ENCODE data around the gene KIF23.
A peak's percentile ranks its signal among the peaks of the same experiment; 100 is the strongest.
"Not testable (repeated sequence)": the region's sequence is repeated elsewhere in the genome, so short reads cannot be mapped to it uniquely, and the experiment has no call there.

KIF23 gene

DNA sequence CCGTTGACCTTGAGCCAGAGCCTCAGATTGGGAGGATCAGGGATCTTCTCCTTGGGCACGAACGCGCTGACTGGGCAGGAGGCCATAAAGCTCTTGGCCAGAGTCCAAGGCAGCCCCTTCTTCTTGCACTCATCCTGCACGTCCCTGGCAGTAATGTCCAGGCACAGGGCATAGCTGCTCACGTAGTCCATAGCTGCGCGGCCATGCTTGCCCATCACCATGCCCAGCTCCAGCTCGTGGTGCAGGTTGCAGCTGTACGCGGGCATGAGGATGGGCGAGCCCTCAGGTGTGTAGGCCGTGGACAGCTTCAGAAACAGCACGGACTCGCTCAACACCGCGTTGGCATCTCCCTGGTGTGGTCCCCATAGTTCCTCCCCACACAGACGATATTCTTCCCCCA is 20.5 kb downstream of the KIF23 start:
- DNase-seq (ENCODE audit: low spot score) = no peak

GRCh38 chr15:69435985-69436384 is 21.8 kb downstream of the KIF23 start:
- no peak for DNase-seq (ENCODE audit: low spot score)

- no peak for DNase-seq (ENCODE audit: low spot score)
Measured at GRCh38 chr15:69436951-69437350, 22.8 kb downstream of the KIF23 start.

GRCh38 chr15:69439623-69440022 is 25.5 kb downstream of the KIF23 start:
- DNase-seq (ENCODE audit: low spot score) = no peak

GRCh38 chr15:69443032-69443611 is 29.0 kb downstream of the KIF23 start:
- DNase-seq (ENCODE audit: low spot score) = no peak

DNA sequence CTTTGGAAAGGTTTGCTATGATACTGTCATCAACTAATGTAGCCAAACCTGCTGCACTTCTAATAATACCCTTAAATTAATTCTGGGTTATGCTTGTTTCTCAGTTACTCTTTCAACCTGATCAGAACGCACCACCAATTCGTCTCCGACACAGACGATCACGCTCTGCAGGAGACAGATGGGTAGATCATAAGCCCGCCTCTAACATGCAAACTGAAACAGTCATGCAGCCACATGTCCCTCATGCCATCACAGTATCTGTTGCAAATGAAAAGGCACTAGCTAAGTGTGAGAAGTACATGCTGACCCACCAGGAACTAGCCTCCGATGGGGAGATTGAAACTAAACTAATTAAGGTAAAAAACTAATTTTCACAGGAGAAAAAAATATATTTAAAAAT is 30.5 kb downstream of the KIF23 start:
- DNase-seq (ENCODE audit: low spot score) = no peak

DNA sequence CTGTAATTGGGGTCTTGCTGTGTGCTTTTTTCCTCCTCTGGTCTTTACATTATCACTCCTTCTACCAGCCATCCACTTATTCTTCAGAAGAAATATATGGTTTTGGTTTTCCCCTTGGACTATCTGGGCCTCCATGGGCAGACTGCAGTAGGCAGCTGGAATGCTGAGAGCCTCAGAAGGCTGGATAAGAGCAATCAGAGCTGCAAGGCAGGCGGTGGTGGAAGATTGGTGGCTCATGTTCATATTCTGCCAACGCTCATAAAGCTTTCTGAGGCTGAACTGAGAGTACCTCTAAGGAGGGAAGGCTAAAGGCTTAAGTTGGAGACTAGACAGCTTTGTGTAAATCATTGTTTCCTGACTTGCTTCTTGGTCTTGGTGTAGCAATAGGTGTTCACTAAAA is 32.8 kb downstream of the KIF23 start:
- no peak for DNase-seq (ENCODE audit: low spot score)

GRCh38 chr15:69450221-69450620 is 36.1 kb downstream of the KIF23 start:
- DNase-seq (ENCODE audit: low spot score) = not testable (repeated sequence)

- no peak for DNase-seq (ENCODE audit: low spot score)
Measured at GRCh38 chr15:69450968-69451695, 37.0 kb downstream of the KIF23 start.

DNA sequence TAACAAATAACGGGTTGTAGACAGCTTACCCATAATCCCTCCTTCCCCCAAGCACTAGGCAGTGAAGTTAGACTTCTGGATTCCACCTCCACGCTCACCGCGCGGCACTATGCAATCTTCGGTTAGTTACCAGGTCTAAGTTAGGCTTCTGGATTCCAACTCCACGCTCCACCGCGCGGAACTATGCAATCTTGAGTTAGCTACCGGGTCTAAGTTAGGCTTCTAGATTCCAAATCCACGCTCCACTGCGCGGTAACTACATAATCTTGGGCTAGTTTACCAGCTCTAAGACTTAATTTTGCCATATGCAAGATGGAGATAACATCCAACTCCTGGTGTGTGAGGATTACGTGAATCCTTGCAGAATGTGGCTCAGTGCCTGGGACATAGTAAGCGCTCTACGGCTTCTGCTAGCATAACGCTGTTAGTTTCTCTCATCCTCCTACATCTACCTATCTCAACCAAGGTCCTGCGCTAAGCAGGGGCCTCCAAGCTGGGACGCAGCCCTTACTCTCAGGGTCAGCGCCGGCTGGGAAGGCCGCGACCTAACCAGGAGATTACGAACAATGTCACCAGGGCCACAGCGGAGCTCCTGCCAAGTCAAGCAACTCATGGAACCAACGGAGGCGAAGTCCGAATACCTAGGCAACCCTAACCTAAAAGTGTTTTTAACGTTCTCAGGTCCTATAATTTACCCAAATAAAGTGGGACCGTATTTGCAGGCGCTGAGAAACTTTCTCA is 38.0 kb downstream of the KIF23 start:
- DNase-seq (ENCODE audit: low spot score) = no peak

DNA sequence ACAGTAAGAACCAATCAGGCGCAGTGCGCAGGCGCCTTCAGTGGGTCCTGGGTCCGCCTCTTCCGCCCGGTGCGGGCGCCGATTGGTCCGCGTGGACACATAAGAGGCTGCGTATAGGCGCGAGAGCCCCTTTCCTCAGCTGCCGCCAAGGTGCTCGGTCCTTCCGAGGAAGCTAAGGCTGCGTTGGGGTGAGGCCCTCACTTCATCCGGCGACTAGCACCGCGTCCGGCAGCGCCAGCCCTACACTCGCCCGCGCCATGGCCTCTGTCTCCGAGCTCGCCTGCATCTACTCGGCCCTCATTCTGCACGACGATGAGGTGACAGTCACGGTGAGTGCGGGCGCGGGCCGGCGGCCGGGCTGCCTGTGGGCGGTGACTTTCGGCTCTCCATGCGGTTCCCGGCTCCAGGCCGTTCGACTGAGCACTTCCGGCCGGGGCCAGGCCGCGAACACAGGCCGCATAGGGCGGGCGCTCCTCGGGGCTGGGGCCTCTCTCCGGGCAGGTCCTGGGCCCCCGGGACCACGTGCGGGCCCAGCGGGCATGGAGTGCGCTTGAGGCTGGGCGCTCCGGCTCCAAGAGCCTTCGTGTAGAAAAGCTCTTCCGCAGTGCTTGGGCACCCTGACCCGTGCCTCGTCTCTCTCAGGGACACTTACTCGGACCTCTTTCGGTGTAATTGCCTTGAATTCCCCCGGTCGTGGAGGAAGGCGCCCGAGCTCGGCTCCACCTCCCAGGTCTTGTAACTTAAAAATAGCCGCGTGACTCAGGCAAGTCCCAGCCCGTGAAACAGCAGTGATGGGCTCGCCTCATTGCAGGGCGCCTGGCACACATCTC is 38.8 kb downstream of the KIF23 start, which contains the start of gene RPLP1:
Gene RPLP1, plus strand, starts transcription at position 127 of the 830 bp plus-strand sequence. Its CDS starts 131 bp downstream, at position 258.
- peak; percentile 90 for DNase-seq (ENCODE audit: low spot score)

GRCh38 chr15:69454953-69455352 is 40.8 kb downstream of the KIF23 start:
- no peak for DNase-seq (ENCODE audit: low spot score)

GRCh38 chr15:69456208-69457166 is 42.3 kb downstream of the KIF23 start:
- DNase-seq (ENCODE audit: low spot score) = no peak

- no peak for DNase-seq (ENCODE audit: low spot score)
Measured at GRCh38 chr15:69457304-69458280, 43.4 kb downstream of the KIF23 start.

- no peak for DNase-seq (ENCODE audit: low spot score)
Measured at GRCh38 chr15:69459066-69459465, 44.9 kb downstream of the KIF23 start.

DNA sequence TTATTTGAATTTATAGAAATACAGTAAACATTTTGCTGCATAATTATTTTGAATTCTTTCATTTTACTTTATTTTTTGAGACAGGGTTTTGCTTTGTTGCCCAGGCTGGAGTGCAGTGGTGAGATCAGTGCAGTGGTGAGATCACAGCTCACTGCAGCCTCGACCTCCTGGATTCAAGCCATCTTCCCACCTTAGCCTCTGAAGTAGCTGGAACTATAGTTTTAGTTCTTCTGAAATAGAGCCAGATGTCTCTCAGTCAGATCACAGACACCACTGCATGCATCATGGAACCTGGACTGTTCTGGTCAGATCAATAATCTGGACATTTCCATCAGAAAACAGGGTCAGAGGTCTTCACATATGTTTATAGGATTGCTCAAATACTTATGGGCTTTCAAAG is 46.3 kb downstream of the KIF23 start:
- no peak for DNase-seq (ENCODE audit: low spot score)

DNA sequence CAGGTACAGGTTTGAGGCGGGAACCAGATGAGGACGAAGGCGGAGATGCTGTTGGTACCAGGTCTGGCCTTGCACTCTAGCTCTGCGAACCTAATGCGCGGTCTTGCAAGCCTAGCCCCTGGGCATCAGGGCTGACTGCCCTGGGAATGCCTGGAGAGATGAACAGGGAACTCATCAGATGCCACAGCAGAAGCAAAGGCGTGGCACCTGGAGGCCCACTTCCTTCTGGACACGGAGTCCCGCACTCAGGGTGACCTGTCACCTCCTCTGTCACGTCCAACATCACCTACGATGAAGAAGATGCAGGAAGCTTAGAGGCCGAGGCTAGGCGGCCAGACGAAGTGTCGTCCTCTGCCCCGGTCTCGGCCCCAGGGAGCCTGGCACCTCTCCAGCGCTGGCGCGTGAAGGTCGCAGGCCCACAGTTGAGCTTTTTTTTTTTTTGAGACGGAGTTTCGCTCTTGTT is 47.9 kb downstream of the KIF23 start:
- no peak for DNase-seq (ENCODE audit: low spot score)

DNA sequence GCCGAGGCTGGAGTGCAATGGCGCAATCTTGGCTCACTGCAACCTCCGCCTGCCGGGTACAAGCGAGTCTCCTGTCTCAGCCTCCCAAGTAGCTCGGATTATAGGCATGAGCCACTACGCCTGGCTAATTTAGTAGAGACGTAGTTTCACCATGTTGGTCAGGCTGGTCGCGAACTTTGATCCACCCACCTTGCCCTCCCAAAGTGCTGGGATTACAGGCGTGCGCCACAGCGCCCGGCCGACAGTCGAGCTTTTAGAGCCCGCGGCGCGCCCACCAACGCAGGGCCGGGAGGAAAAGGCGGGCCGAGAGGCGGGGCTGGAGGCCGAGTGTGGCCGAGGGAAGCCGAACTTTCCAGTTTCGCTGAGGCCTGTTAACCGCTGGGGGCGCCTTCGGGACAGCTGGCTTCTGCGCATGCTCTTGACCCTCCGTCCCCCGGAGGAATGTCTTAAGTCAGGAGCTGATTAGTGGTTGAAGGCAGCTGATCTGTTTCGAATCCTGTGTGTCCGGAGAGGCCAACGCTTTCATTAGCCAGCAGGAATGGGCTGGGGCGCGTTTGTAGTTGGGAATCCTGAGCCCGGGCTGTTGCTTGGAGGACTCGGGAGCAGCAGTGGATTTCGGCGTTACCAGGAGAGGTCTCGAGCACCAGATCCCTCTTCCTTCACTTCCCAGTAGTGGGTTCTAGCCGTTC is 48.5 kb downstream of the KIF23 start:
- peak; percentile 95 for DNase-seq (ENCODE audit: low spot score)

GRCh38 chr15:69463182-69463756 is 49.1 kb downstream of the KIF23 start:
- no peak for DNase-seq (ENCODE audit: low spot score)

Data from SW480 (cell line).